Measurements from ENCODE around the gene ZBTB32.
"Not testable (repeated sequence)": the region's sequence is repeated elsewhere in the genome, so short reads cannot be mapped to it uniquely, and the experiment has no call there.

Gene ZBTB32

DNA sequence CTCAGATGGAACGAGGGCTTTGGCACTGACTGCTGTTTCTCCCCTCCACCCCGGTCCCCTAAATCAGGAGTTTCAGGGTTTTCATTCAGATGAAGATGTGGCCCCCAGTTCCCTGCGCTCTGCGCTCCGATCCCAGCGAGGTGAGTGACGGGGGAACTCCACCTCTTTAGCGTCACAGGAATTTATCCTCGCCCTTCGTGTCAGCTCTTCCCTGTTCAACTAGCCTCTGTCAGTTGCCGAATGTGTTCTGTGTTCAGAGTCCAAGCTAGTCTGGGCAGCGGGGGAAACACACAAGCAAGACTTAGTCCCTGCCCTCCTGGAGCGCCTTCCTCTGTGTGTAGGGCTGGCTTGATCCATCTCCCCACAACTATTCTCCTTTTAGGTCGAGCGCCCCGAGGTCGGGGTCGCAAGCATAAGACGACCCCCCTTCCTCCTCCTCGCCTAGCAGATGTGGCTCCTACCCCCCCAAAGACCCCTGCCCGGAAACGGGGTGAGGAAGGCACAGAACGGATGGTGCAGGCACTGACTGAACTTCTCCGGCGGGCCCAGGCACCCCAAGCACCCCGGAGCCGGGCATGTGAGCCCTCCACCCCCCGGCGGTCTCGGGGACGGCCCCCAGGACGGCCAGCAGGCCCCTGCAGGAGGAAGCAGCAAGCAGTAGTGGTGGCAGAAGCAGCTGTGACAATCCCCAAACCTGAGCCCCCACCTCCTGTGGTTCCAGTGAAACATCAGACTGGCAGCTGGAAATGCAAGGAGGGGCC lies 15.2 kb downstream of the ZBTB32 start:
- Histone ChIP-seq H3K4me1 (ENCODE audit: insufficient read depth, low read length) (peaks cover 19% of the 10 kb centered on the region), H2AFZ (ENCODE audit: low read depth, low read length) (no peak overlapping the region), H3K4me3 (ENCODE audit: low read length) (peak overlapping the region; percentile 95), H3K27me3 (ENCODE audit: insufficient read depth, low read length) (no peaks in the 10 kb centered on the region), H3K36me3 (ENCODE audit: insufficient read depth, low read length) (peaks cover 41% of the 10 kb centered on the region), H3K9me3 (ENCODE audit: low read length) (no peaks in the 10 kb centered on the region)

DNA sequence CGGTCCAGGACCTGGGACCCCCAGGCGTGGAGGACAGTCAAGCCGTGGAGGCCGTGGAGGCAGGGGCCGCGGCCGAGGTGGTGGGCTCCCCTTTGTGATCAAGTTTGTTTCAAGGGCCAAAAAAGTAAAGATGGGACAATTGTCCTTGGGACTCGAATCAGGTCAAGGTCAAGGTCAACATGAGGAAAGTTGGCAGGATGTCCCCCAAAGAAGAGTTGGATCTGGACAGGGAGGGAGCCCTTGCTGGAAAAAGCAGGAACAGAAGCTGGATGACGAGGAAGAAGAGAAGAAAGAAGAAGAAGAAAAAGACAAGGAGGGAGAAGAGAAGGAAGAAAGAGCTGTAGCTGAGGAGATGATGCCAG lies 15.8 kb downstream of the ZBTB32 start:
- Histone ChIP-seq H3K27me3 (ENCODE audit: insufficient read depth, low read length) (no peaks in the 10 kb centered on the region), H3K9me3 (ENCODE audit: low read length) (no peaks in the 10 kb centered on the region), H3K4me1 (ENCODE audit: insufficient read depth, low read length) (peaks cover 19% of the 10 kb centered on the region), H3K36me3 (ENCODE audit: insufficient read depth, low read length) (peaks cover 47% of the 10 kb centered on the region), H3K4me3 (ENCODE audit: low read length) (no peak overlapping the region), H2AFZ (ENCODE audit: low read depth, low read length) (no peak overlapping the region)

DNA sequence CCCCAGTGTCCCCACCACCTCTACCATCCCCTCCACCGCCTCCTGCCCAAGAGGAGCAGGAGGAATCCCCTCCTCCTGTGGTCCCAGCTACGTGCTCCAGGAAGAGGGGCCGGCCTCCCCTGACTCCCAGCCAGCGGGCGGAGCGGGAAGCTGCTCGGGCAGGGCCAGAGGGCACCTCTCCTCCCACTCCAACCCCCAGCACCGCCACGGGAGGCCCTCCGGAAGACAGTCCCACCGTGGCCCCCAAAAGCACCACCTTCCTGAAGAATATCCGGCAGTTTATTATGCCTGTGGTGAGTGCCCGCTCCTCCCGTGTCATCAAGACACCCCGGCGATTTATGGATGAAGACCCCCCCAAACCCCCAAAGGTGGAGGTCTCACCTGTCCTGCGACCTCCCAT lies 16.3 kb downstream of the ZBTB32 start:
- Histone ChIP-seq H3K4me1 (ENCODE audit: insufficient read depth, low read length) (peaks cover 18% of the 10 kb centered on the region), H3K27me3 (ENCODE audit: insufficient read depth, low read length) (no peaks in the 10 kb centered on the region), H3K36me3 (ENCODE audit: insufficient read depth, low read length) (peaks cover 52% of the 10 kb centered on the region)

DNA sequence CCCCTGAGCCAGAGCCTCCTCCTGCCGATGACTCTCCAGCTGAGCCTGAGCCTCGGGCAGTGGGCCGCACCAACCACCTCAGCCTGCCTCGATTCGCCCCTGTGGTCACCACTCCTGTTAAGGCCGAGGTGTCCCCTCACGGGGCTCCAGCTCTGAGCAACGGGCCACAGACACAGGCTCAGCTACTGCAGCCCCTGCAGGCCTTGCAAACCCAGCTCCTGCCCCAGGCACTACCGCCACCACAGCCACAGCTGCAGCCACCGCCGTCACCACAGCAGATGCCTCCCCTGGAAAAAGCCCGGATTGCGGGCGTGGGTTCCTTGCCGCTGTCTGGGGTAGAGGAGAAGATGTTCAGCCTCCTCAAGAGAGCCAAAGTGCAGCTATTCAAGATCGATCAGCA lies 17.0 kb downstream of the ZBTB32 start:
- H3K27me3 ChIP-seq (ENCODE audit: insufficient read depth, low read length), result no peaks in the 10 kb centered on the region
- H2AFZ ChIP-seq (ENCODE audit: low read depth, low read length), result no peak overlapping the region
- no peak overlapping the region for H3K4me3 ChIP-seq (ENCODE audit: low read length)
- peaks cover 12% of the 10 kb centered on the region for H3K4me1 ChIP-seq (ENCODE audit: insufficient read depth, low read length)
- H3K36me3 ChIP-seq (ENCODE audit: insufficient read depth, low read length), result peaks cover 57% of the 10 kb centered on the region
- no peaks in the 10 kb centered on the region for H3K9me3 ChIP-seq (ENCODE audit: low read length)

More for the DNA sequence above, 16.3 kb downstream of the ZBTB32 start:
- Histone ChIP-seq H2AFZ (ENCODE audit: low read depth, low read length) (no peak overlapping the region), H3K9me3 (ENCODE audit: low read length) (no peaks in the 10 kb centered on the region), H3K4me3 (ENCODE audit: low read length) (no peak overlapping the region)

DNA sequence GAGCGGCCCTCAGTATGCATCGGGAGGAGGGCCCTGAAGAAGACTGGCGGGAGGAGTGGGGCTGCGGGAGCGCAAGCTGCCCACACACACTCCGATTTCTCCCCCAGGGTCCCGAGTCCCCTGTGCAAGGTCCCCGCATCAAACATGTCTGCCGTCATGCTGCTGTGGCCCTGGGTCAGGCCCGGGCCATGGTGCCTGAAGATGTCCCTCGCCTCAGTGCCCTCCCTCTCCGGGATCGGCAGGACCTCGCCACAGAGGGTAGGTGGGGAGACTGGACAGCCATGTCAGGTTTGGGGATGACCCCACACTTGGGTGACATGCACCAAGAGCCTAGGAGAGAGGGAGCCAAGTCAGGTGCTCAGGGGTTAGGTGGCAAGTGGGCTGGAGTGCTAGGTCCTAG lies 18.1 kb downstream of the ZBTB32 start:
- H3K36me3 ChIP-seq (ENCODE audit: insufficient read depth, low read length), result peaks cover 63% of the 10 kb centered on the region
- no peaks in the 10 kb centered on the region for H3K27me3 ChIP-seq (ENCODE audit: insufficient read depth, low read length)
- peaks cover 12% of the 10 kb centered on the region for H3K4me1 ChIP-seq (ENCODE audit: insufficient read depth, low read length)
- H3K9me3 ChIP-seq (ENCODE audit: low read length), result no peaks in the 10 kb centered on the region
- H3K4me3 ChIP-seq (ENCODE audit: low read length), result no peak overlapping the region
- H2AFZ ChIP-seq (ENCODE audit: low read depth, low read length), result no peak overlapping the region

DNA sequence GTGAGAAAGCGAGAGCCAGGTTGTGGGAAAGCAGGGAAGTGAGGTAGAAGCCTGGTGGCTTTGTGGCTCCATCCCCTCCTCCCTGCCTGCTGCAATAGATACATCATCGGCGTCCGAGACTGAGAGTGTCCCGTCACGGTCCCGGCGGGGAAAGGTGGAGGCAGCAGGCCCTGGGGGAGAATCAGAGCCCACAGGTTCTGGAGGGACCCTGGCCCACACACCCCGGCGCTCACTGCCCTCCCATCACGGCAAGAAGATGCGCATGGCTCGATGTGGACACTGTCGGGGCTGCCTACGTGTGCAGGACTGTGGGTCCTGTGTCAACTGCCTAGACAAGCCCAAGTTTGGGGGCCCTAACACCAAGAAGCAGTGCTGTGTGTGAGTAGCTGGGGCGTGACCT lies 18.5 kb downstream of the ZBTB32 start:
- Histone ChIP-seq H3K4me3 (ENCODE audit: low read length) (no peak overlapping the region), H3K36me3 (ENCODE audit: insufficient read depth, low read length) (peaks cover 68% of the 10 kb centered on the region)

DNA sequence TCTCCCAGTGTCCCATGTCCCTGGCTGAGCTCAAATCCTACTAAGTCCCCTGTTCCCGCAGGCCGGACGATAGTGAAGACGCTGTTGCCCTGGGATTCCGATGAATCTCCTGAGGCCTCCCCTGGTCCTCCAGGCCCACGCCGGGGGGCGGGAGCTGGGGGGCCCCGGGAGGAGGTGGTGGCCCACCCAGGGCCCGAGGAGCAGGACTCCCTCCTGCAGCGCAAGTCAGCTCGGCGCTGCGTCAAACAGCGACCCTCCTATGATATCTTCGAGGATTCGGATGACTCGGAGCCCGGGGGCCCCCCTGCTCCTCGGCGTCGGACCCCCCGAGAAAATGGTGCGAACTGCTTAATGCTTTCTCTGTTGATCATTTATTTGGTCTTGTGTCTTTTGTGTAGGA lies 19.3 kb downstream of the ZBTB32 start:
- Histone ChIP-seq H2AFZ (ENCODE audit: low read depth, low read length) (no peak overlapping the region), H3K4me1 (ENCODE audit: insufficient read depth, low read length) (peaks cover 9% of the 10 kb centered on the region), H3K9me3 (ENCODE audit: low read length) (no peaks in the 10 kb centered on the region), H3K27me3 (ENCODE audit: insufficient read depth, low read length) (no peaks in the 10 kb centered on the region), H3K4me3 (ENCODE audit: low read length) (no peak overlapping the region), H3K36me3 (ENCODE audit: insufficient read depth, low read length) (peaks cover 74% of the 10 kb centered on the region)

More for the DNA sequence above, 18.5 kb downstream of the ZBTB32 start:
- no peak overlapping the region for H2AFZ ChIP-seq (ENCODE audit: low read depth, low read length)
- no peaks in the 10 kb centered on the region for H3K9me3 ChIP-seq (ENCODE audit: low read length)
- no peaks in the 10 kb centered on the region for H3K27me3 ChIP-seq (ENCODE audit: insufficient read depth, low read length)
- peaks cover 12% of the 10 kb centered on the region for H3K4me1 ChIP-seq (ENCODE audit: insufficient read depth, low read length)

DNA sequence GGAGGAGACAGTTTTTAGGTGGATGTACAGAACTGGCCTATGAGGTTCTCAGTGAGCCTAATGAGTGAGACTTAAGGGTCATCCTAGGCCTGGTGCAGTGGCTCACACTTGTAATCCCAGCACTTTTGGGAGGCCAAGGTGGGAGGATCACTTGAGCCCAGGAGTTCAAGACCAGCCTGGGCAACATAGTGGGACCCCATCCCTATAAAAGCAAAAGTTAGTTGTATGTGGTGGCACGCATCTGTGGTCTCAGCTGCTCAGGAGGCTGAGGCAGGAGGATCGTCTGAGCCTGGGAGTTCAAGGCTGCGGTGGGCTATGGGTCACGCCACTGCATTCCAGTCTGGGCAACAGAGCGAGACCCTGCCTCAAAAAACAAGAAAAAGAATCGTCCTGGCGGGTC lies 19.8 kb downstream of the ZBTB32 start:
- H3K4me1 ChIP-seq (ENCODE audit: insufficient read depth, low read length); H3K27me3 ChIP-seq (ENCODE audit: insufficient read depth, low read length); H3K4me3 ChIP-seq (ENCODE audit: low read length); H3K9me3 ChIP-seq (ENCODE audit: low read length); H2AFZ ChIP-seq (ENCODE audit: low read depth, low read length): not testable (repeated sequence)
- H3K36me3 ChIP-seq (ENCODE audit: insufficient read depth, low read length), result peaks cover 79% of the 10 kb centered on the region

DNA sequence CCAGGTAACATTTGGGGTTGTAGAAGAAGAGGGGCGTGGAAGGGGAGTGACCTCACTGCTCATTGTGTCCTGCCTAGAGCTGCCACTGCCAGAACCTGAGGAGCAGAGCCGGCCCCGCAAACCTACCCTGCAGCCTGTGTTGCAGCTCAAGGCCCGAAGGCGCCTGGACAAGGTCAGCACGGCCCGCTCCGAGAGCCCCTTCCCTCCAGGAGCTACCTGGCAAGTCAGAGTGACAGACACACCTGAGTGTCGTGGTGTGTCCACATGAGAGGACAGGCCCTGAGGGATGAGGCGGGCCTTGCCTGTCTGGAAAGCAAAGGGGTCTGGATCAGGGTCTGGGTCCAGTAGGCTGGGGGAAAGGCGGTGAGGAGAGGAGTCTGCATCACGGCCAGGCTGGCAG lies 20.2 kb downstream of the ZBTB32 start:
- Histone ChIP-seq H3K4me3 (ENCODE audit: low read length) (no peak overlapping the region), H3K4me1 (ENCODE audit: insufficient read depth, low read length) (no peaks in the 10 kb centered on the region), H2AFZ (ENCODE audit: low read depth, low read length) (no peak overlapping the region), H3K9me3 (ENCODE audit: low read length) (no peaks in the 10 kb centered on the region), H3K27me3 (ENCODE audit: insufficient read depth, low read length) (no peaks in the 10 kb centered on the region), H3K36me3 (ENCODE audit: insufficient read depth, low read length) (peaks cover 83% of the 10 kb centered on the region)

DNA sequence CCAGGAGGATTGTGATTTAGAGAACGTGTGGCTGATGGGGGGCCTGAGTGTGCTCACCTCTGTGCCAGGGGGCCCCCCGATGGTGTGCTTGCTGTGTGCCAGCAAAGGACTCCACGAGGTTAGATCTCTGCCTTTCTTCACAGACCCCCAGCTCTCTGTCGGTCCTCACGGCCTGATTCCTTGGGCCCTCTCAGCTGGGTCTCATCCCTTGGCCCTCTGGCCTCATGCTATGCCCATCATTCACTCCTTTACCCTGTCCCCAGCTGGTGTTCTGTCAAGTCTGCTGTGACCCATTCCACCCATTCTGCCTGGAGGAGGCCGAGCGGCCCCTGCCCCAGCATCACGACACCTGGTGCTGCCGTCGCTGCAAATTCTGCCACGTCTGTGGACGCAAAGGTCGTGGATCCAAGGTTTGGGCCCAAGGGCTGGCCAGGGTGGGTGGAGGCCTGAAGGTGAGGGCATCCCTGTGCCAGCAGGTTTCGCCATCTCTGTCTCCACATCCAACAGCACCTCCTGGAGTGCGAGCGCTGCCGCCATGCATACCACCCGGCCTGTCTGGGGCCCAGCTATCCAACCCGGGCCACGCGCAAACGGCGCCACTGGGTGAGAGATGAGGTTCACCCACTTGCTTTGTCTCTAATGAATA lies 21.0 kb downstream of the ZBTB32 start:
- no peaks in the 10 kb centered on the region for H3K9me3 ChIP-seq (ENCODE audit: low read length)
- no peaks in the 10 kb centered on the region for H3K4me1 ChIP-seq (ENCODE audit: insufficient read depth, low read length)
- H3K36me3 ChIP-seq (ENCODE audit: insufficient read depth, low read length), result peaks cover 85% of the 10 kb centered on the region
- H2AFZ ChIP-seq (ENCODE audit: low read depth, low read length), result no peak overlapping the region
- H3K4me3 ChIP-seq (ENCODE audit: low read length), result no peak overlapping the region
- no peaks in the 10 kb centered on the region for H3K27me3 ChIP-seq (ENCODE audit: insufficient read depth, low read length)

DNA sequence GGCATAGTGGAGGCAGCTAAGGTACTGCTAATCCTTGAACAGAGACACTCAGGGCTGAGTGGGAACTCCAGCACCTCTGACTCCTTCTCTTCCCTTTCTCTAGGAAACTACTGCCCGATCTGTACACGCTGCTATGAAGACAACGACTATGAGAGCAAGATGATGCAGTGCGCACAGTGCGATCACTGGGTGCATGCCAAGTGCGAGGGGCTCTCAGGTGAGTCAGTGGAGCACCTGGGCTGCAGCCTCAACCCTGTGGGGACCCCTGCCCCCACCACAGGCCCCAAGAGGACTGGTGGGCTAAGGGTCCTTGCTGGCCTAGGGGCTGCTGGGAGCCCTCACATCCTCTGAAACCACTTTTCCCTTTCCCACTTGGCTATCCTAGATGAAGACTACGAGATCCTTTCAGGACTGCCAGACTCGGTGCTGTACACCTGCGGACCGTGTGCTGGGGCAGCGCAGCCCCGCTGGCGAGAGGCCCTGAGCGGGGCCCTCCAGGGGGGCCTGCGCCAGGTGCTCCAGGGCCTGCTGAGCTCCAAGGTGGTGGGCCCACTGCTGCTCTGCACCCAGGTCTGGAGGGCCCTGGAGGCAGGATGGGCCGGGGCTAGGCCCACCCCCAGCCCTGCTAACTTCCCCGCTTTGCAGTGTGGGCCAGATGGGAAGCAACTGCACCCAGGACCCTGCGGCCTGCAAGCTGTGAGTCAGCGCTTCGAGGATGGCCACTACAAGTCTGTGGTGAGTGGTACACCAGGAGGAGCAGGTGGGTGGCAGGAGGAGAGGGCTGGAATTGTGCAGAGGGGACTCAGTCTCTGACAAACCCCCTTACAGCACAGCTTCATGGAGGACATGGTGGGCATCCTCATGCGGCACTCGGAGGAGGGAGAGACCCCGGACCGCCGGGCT lies 22.9 kb downstream of the ZBTB32 start:
- Histone ChIP-seq H2AFZ (ENCODE audit: low read depth, low read length) (no peak overlapping the region), H3K4me3 (ENCODE audit: low read length) (no peak overlapping the region), H3K27me3 (ENCODE audit: insufficient read depth, low read length) (no peaks in the 10 kb centered on the region), H3K9me3 (ENCODE audit: low read length) (no peaks in the 10 kb centered on the region), H3K36me3 (ENCODE audit: insufficient read depth, low read length) (peaks cover 91% of the 10 kb centered on the region), H3K4me1 (ENCODE audit: insufficient read depth, low read length) (no peaks in the 10 kb centered on the region)

DNA sequence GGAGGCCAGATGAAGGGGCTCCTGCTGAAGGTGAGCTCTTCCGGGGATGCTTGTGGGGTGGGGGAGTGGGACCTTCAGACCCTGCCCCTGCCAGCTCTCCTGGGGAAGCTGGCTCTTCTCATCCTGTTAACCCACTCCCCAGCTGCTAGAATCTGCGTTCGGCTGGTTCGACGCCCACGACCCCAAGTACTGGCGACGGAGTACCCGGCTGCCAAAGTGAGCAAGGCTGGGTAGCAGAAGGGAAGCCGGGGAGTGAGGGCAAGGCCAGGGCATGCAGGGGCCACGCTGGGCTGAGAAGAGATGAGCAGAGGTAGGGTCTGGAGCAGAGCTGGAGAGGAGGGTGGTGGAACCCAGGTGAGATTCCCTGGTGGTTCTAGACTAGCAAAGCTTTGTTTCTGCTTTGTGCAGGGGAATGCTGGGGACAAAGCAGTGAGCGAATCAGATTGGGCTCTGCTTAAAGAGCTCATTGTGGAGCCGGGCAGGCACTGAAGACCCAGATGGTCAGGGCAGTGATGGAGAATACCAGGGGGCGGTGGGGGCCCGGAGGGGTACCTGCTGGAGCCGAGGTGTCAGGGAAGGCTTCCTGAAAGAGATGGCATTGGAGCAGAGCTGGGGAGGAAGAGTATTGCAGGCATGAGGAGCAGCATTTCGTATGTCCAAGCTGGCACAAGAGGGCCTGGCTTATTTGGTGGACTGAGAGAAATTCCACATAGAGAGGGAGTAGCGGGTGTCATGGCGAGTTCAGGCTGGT lies 23.8 kb downstream of the ZBTB32 start:
- H3K36me3 ChIP-seq (ENCODE audit: insufficient read depth, low read length), result peaks cover 86% of the 10 kb centered on the region

More for the DNA sequence above, 23.8 kb downstream of the ZBTB32 start:
- Histone ChIP-seq H3K27me3 (ENCODE audit: insufficient read depth, low read length) (no peaks in the 10 kb centered on the region), H3K4me1 (ENCODE audit: insufficient read depth, low read length) (no peaks in the 10 kb centered on the region), H3K4me3 (ENCODE audit: low read length) (no peak overlapping the region), H3K9me3 (ENCODE audit: low read length) (no peaks in the 10 kb centered on the region), H2AFZ (ENCODE audit: low read depth, low read length) (no peak overlapping the region)
